K562 (cell line): Measurements from ENCODE around the gene ETS2. TPM values are rescaled to one million over a fixed set of nuclear protein-coding genes. Genes with fewer than 3 reads are reported as not detected.

Experiments used
- BRF1 ChIP-seq: IDR thresholded peaks from 3 replicates; pipeline ENCODE4 v1.6.1; 2011; ENCODE audit warnings: borderline replicate concordance, mild to moderate bottlenecking; ENCODE audit not compliant: insufficient read length; ENCODE audit errors: extremely low read depth
- EP400 ChIP-seq: fragments of 450-650 bp; IDR thresholded peaks from 2 replicates; pipeline ENCODE4 v1.6.1; 2017; ENCODE audit warnings: antibody characterized with exemption, mild to moderate bottlenecking, moderate library complexity
- JUNB ChIP-seq: fragments of 450-650 bp; formaldehyde crosslinking; conservative IDR thresholded peaks from 2 replicates; pipeline ENCODE4 v1.4.0; 2020; ENCODE audit warnings: mild to moderate bottlenecking
- NEUROD1 ChIP-seq: fragments of 150-350 bp; IDR thresholded peaks from 2 replicates; pipeline ENCODE4 v1.6.1; 2014; ENCODE audit warnings: borderline replicate concordance, low read length, low read depth; ENCODE audit not compliant: partially characterized antibody
- NFATC3 ChIP-seq: fragments of 450-650 bp; IDR thresholded peaks from 2 replicates; pipeline ENCODE4 v1.6.1; 2017; ENCODE audit warnings: mild to moderate bottlenecking
- polyA plus RNA-seq, 8 experiments: library from polyadenylated mRNA; depleted of rRNA in 4 of 8; stranded (reverse) in 5 of 8; unstranded in 3 of 8; fragments of >200 nt; fragmentation: Nextera tagmentation in 2 of 8; fragmentation: Illumina TruSeq in 1 of 8; extraction: Ambion mirVana in 2 of 8; extraction: Trizol in 1 of 8; gene quantifications; 2 replicates each; pipeline versions ENCODE4 v1.2.1 to v1.2.3, GENCODE V29; 2011 to 2014; ENCODE audit warnings: inconsistent platforms in 1 of 8, missing spikeins in 1 of 8
- total RNA-seq, 7 experiments: library from RNA; depleted of rRNA in 6 of 7; stranded (reverse); fragments of >200 nt in 6 of 7; fragmentation: Illumina TruSeq in 2 of 7; extraction: Trizol in 2 of 7; gene quantifications; 2 replicates each; pipeline versions ENCODE4 v1.2.1 to v1.2.3, GENCODE V29; 2011 to 2021; ENCODE audit warnings: low replicate concordance in 1 of 7
- TF ChIP-seq, protein P1 (sequence below): fragments of 450-650 bp; IDR thresholded peaks from 2 replicates; pipeline ENCODE4 v1.6.1; 2016; ENCODE audit warnings: mild to moderate bottlenecking, moderate library complexity
- TF ChIP-seq, protein P2 (sequence below), 2 experiments: fragments of 450-650 bp; IDR thresholded peaks; 2 replicates each; pipeline ENCODE4 v1.6.1; 2016; ENCODE audit warnings: mild to moderate bottlenecking in 2 of 2, borderline replicate concordance in 1 of 2, low read depth in 1 of 2, moderate library complexity in 1 of 2

ETS2 gene
- total and polyA plus RNA-seq, 9 of the 15 experiments (the other 6 are each of a cell fraction or from before 2014, with no cell fraction given): 1.7 to 24.4 (median 12.2) TPM

DNA sequence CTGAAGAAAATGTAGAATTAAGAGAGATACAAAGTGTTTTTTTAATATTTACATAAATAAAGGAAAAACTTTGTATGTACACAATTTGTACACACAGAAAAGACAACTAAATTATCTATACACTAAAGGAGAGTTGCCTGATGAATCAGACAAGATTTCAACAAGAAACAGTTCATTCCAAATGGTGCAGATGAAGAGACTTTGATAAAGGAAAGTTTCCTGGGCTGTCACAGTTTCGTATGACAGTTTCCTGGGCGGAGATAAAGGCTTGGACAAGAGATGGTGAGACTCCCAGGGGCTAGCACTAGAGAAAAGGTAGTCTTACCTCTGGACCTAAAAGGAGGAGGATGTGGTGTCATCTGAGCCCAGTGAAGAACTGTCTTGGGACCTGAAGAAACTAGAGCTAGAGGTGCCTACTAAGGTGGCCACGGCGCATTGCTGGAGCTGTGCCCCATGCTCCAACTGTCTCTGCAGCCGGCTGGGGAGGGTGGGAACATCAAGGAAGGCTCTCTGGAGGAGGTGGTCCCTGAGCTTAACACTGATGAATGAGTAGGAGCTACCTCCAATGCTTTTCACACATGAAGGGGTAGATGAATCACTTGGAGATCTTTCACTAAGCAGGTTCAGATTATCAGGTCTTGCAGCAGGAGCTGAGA lies 32.2 kb downstream of the ETS2 start (continued):
- no peak for TF ChIP-seq NEUROD1
- TF ChIP-seq, protein P1, sequence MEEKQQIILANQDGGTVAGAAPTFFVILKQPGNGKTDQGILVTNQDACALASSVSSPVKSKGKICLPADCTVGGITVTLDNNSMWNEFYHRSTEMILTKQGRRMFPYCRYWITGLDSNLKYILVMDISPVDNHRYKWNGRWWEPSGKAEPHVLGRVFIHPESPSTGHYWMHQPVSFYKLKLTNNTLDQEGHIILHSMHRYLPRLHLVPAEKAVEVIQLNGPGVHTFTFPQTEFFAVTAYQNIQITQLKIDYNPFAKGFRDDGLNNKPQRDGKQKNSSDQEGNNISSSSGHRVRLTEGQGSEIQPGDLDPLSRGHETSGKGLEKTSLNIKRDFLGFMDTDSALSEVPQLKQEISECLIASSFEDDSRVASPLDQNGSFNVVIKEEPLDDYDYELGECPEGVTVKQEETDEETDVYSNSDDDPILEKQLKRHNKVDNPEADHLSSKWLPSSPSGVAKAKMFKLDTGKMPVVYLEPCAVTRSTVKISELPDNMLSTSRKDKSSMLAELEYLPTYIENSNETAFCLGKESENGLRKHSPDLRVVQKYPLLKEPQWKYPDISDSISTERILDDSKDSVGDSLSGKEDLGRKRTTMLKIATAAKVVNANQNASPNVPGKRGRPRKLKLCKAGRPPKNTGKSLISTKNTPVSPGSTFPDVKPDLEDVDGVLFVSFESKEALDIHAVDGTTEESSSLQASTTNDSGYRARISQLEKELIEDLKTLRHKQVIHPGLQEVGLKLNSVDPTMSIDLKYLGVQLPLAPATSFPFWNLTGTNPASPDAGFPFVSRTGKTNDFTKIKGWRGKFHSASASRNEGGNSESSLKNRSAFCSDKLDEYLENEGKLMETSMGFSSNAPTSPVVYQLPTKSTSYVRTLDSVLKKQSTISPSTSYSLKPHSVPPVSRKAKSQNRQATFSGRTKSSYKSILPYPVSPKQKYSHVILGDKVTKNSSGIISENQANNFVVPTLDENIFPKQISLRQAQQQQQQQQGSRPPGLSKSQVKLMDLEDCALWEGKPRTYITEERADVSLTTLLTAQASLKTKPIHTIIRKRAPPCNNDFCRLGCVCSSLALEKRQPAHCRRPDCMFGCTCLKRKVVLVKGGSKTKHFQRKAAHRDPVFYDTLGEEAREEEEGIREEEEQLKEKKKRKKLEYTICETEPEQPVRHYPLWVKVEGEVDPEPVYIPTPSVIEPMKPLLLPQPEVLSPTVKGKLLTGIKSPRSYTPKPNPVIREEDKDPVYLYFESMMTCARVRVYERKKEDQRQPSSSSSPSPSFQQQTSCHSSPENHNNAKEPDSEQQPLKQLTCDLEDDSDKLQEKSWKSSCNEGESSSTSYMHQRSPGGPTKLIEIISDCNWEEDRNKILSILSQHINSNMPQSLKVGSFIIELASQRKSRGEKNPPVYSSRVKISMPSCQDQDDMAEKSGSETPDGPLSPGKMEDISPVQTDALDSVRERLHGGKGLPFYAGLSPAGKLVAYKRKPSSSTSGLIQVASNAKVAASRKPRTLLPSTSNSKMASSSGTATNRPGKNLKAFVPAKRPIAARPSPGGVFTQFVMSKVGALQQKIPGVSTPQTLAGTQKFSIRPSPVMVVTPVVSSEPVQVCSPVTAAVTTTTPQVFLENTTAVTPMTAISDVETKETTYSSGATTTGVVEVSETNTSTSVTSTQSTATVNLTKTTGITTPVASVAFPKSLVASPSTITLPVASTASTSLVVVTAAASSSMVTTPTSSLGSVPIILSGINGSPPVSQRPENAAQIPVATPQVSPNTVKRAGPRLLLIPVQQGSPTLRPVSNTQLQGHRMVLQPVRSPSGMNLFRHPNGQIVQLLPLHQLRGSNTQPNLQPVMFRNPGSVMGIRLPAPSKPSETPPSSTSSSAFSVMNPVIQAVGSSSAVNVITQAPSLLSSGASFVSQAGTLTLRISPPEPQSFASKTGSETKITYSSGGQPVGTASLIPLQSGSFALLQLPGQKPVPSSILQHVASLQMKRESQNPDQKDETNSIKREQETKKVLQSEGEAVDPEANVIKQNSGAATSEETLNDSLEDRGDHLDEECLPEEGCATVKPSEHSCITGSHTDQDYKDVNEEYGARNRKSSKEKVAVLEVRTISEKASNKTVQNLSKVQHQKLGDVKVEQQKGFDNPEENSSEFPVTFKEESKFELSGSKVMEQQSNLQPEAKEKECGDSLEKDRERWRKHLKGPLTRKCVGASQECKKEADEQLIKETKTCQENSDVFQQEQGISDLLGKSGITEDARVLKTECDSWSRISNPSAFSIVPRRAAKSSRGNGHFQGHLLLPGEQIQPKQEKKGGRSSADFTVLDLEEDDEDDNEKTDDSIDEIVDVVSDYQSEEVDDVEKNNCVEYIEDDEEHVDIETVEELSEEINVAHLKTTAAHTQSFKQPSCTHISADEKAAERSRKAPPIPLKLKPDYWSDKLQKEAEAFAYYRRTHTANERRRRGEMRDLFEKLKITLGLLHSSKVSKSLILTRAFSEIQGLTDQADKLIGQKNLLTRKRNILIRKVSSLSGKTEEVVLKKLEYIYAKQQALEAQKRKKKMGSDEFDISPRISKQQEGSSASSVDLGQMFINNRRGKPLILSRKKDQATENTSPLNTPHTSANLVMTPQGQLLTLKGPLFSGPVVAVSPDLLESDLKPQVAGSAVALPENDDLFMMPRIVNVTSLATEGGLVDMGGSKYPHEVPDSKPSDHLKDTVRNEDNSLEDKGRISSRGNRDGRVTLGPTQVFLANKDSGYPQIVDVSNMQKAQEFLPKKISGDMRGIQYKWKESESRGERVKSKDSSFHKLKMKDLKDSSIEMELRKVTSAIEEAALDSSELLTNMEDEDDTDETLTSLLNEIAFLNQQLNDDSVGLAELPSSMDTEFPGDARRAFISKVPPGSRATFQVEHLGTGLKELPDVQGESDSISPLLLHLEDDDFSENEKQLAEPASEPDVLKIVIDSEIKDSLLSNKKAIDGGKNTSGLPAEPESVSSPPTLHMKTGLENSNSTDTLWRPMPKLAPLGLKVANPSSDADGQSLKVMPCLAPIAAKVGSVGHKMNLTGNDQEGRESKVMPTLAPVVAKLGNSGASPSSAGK: no peak
- no peak for TF ChIP-seq EP400
- TF ChIP-seq NFATC3: 0 out of 2 replicates have a peak, but pooled peaks have one; percentile 44
- no peak for TF ChIP-seq JUNB
- TF ChIP-seq, protein P2, sequence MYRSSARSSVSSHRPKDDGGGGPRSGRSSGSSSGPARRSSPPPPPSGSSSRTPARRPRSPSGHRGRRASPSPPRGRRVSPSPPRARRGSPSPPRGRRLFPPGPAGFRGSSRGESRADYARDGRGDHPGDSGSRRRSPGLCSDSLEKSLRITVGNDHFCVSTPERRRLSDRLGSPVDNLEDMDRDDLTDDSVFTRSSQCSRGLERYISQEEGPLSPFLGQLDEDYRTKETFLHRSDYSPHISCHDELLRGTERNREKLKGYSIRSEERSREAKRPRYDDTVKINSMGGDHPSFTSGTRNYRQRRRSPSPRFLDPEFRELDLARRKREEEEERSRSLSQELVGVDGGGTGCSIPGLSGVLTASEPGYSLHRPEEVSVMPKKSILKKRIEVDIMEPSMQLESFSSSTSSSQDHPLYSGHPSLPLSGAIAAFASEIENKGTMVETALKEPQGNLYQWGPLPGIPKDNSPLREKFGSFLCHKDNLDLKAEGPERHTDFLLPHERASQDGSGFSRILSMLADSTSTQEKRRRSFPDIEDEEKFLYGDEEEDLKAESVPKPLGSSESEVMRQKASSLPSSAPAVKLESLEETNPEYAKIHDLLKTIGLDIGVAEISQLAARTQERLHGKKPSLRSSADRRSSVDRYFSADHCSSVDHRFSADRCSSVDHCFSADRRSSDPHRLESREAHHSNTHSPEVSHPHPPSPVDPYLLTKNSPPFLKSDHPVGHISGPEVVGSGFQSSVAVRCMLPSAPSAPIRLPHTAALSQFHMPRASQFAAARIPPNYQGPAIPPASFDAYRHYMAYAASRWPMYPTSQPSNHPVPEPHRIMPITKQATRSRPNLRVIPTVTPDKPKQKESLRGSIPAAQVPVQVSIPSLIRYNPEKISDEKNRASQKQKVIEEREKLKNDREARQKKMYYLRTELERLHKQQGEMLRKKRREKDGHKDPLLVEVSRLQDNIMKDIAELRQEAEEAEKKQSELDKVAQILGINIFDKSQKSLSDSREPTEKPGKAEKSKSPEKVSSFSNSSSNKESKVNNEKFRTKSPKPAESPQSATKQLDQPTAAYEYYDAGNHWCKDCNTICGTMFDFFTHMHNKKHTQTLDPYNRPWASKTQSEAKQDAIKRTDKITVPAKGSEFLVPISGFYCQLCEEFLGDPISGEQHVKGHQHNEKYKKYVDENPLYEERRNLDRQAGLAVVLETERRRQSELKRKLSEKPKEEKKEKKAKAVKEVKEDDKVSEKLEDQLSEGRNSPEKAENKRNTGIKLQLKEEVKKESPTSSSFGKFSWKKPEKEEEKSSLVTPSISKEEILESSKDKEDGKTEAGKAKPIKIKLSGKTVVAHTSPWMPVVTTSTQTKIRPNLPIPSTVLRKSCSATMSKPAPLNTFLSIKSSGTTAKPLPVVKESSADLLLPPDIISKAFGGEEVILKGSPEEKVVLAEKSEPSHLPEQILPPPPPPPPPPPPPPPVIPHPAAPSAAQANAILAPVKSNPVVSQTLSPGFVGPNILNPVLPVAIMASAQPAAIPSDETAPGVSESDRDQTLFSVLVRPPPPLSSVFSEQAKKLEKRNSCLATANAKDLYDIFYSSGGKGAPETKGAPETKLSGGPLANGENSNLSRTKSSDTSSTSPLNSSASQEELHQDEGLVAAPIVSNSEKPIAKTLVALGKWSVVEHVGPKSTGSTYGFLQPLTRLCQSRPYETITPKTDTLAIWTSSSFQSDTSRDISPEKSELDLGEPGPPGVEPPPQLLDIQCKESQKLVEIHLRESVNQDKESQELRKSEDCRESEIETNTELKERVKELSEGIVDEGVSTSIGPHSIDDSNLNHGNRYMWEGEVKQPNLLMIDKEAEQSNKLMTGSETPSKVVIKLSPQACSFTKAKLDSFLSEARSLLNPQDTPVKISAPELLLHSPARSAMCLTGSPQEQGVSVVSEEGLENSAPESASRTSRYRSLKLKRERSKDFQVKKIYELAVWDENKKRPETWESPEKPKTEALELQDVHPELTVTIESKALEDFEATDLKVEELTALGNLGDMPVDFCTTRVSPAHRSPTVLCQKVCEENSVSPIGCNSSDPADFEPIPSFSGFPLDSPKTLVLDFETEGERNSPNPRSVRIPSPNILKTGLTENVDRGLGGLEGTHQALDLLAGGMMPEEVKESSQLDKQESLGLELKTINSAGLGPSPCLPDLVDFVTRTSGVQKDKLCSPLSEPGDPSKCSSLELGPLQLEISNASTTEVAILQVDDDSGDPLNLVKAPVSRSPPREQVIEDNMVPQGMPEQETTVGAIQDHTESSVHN (IDR thresholded peaks at IDR 0.05; ENCODE audit: borderline replicate concordance in 1 of 2, low read depth in 1 of 2): no peak
- no peak for TF ChIP-seq BRF1
